Measurements from ENCODE around the gene AKAP17A. TPM values are rescaled to one million over a fixed set of nuclear protein-coding genes. Genes with fewer than 3 reads are reported as not detected.
"Not testable (repeated sequence)": the region's sequence is repeated elsewhere in the genome, so short reads cannot be mapped to it uniquely, and the experiment has no call there.

Gene AKAP17A
- total RNA-seq, 1 donor from 2014 or later, result 16.5 TPM

GRCh38 chrX:1602299-1602698 is 10.9 kb downstream of the AKAP17A start:
- DNase-seq (ENCODE audit: low read depth, low spot score), result no peak

GRCh38 chrX:1606496-1606895 is 15.1 kb downstream of the AKAP17A start:
- no peak for DNase-seq (ENCODE audit: low read depth, low spot score)

GRCh38 chrX:1609311-1609710 is 17.9 kb downstream of the AKAP17A start:
- no peak for DNase-seq (ENCODE audit: low read depth, low spot score)

- no peak for DNase-seq (ENCODE audit: low read depth, low spot score)
These were observed 18.4 kb downstream of the AKAP17A start for GRCh38 chrX:1609762-1610161.

DNA sequence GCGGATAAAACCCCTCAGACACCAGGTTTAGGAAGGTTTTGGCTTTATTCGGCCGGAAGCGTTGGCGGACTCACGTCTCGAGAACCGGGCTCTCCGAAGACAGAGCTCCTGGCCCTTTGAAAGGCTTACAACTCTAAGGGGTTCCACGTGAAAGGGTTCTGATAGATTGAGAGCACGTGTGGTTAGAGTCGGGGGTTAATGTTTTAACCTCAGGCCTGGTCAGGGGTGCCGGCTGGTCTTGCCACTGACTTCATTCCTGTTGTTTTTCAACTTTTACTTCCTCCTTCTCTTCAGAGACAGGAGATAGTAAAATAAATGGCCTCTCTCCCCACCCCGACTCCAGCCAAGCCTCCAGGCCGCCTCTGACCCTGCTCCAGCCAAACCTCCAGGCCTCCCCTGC is 18.8 kb downstream of the AKAP17A start:
- DNase-seq (ENCODE audit: low read depth, low spot score), result no peak

DNA sequence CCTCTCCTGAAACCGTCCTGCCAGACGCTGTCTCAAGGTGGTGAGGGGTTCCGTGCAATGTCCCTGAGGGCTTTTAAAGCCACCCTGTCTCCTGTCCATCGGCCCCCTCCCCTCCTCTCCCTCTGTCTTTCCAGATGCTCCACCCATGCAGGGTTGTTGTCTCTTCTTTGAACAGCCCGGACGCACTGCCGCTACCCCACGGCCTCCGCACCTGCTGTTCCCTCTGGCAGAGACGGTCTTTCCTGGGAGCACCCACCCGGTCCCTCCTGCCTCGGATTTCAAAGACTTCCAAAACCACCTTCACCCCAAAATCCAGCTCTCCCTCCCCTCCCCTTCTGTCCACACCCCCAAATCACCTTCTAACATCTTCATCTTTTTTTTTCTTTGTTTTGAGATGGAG is 19.3 kb downstream of the AKAP17A start:
- no peak for DNase-seq (ENCODE audit: low read depth, low spot score)

DNA sequence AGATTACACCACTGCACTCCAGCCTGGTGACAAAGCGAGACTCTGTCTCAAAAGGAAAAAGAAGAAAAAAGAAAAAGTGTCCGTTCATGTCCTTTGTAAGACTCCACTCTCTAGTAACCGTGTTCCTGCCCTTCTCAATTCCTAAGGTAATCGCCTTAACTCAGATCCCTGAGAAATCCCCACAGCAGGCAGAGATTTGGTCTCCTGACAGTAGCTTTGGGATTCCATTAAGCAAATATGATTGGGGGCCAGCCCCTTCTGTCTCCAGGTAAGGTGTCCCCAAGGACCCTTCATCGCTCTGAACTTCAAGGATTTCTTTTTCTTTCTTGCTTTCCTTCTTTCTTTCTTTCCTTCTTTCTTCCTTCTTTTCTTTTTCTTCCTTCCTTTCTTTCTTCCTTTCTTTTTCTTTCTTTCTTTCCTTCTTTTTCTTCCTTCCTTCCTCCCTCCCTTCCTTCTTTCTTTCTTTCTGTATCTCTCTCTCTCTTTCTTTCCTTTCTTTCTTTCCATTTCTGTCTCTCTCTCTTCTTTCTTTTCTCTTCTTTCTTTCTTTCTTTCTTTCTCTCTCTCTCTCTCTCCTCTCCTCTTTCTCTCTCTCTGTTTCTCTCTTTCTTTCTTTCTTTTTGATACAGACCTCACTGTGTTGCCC is 21.4 kb downstream of the AKAP17A start:
- DNase-seq (ENCODE audit: low read depth, low spot score), result no peak

GRCh38 chrX:1614927-1615326 is 23.5 kb downstream of the AKAP17A start, which contains the start of gene ASMT:
TSS of gene ASMT (plus strand) at chrX:1615059. CDS start at chrX:1615200, 141 bp downstream.
- DNase-seq (ENCODE audit: low read depth, low spot score), result no peak

DNA sequence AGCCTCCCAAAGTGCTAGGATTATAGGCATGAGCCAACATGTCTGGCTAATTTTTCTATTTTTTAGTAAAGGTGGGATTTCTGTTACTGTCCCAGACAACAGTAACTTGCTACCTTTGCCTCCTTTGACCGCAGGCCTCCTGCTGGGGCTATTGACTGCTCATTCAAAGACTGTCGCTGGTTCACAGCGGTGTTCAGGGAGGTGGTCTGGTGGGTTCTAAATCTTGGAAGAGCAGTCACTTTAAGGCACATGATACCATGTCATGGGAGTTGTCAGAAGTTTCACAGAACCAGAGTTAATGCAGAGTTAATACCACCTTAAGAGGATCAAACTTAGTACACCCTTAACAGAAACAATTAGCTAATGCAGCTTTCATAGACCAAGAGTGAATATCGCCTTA is 27.3 kb downstream of the AKAP17A start:
- DNase-seq (ENCODE audit: low read depth, low spot score), result no peak

- no peak for DNase-seq (ENCODE audit: low read depth, low spot score)
These were observed 32.3 kb downstream of the AKAP17A start for GRCh38 chrX:1623691-1624090.

GRCh38 chrX:1624158-1624860 is 32.9 kb downstream of the AKAP17A start:
- not testable (repeated sequence) for DNase-seq (ENCODE audit: low read depth, low spot score)

DNA sequence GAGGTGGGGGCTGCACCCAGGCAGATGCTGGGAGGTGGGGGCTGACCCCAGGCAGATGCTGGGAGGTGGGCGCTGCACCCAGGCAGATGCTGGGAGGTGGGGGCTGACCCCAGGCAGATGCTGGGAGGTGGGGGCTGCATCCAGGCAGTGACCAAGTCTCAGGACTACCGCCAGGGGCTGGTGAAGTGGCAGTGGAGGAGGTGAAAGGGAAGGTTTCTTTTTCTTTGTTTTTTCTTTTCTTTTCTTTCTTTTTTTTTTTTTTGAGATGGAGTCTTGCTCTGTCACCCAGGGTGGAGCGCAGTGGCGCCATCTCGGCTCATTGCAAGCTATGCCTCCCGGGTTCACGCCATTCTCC is 33.4 kb downstream of the AKAP17A start:
- DNase-seq (ENCODE audit: low read depth, low spot score), result not testable (repeated sequence)

DNA sequence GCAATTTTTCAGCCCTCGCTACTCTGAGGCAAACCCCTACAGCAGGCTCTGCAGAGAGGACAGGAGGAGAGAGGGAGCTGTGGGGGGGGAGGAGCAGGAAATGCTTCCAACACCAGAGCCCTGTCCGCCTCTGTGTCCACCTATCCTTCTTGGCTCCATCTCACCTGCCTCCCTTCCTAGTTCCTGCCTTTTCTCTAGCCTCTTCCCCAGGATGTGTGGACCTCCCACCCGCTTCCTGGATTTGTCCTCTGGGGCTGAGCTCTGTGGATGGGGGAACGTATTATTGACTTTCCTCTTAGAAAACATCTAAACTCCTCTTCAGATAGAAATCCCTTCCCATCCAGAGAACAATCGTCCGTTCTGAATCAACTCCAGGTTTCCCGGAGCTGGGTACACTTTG is 37.8 kb downstream of the AKAP17A start:
- DNase-seq (ENCODE audit: low read depth, low spot score), result no peak

DNA sequence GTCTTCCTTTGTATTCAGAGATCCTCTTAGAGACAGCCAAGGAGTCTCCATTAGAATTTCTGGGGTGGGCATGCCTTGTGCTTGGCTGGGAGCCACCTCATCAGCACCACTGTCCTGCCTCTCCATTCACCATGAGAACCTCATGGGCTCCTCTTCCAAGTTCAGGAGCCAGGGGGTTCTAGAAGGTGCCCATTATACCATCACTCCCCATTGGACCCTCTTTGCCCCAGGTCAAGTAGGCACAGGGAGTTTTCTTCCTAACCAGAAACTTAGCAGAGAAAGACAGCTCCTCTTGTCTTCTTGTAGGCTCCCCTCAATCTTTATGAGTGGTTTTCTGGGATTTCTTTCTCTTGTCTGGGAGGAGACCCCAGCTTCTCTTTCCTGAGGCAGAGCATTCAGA is 54.6 kb downstream of the AKAP17A start:
- DNase-seq (ENCODE audit: low read depth, low spot score), result no peak

DNA sequence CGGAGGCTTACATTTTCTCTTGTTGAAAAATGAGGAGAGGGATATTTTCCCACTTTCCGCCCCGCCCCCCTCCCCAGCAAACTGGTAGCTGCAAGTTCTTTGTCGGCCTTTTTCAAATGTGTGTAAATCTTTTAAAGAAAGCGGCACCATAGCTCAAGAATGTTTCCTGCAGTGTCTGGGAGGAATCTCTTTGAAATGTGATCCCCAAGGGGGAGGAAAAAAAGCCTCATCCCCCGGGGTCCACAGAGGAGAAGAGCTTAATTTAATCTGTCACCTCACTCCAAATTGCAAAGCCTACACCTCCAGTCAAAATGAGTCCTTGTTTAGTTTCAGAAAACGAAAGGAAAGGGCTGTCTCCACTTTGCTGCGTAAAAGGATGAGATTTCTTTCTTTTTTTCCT is 58.2 kb downstream of the AKAP17A start:
- no peak for DNase-seq (ENCODE audit: low read depth, low spot score)

Other genes with a start within 250 kb of the AKAP17A start
- 173 and 256 TPM in 2 replicates for gene SLC25A6, start 199.5 kb upstream of the AKAP17A start, total RNA-seq
- 8.9 and 25.5 TPM in 2 replicates for gene ASMTL, start 138.7 kb upstream of the AKAP17A start, total RNA-seq
- not detected in 2 replicates for gene P2RY8, start 54.4 kb upstream of the AKAP17A start, total RNA-seq
- gene ASMT, start 23.5 kb downstream of the AKAP17A start, total RNA-seq, result not detected in 2 replicates